HG03064 (cell line): ENCODE data around the gene NKX1-2.
A peak's percentile ranks its signal among the peaks of the same experiment; 100 is the strongest.

Experiments
- ATAC-seq: cut with Tn5 transposase; IDR thresholded peaks from one replicate; pipeline ENCODE4 v1.9.1; 2021; ENCODE audit warnings: low read depth; ENCODE audit not compliant: unreplicated experiment

The NKX1-2 gene

DNA sequence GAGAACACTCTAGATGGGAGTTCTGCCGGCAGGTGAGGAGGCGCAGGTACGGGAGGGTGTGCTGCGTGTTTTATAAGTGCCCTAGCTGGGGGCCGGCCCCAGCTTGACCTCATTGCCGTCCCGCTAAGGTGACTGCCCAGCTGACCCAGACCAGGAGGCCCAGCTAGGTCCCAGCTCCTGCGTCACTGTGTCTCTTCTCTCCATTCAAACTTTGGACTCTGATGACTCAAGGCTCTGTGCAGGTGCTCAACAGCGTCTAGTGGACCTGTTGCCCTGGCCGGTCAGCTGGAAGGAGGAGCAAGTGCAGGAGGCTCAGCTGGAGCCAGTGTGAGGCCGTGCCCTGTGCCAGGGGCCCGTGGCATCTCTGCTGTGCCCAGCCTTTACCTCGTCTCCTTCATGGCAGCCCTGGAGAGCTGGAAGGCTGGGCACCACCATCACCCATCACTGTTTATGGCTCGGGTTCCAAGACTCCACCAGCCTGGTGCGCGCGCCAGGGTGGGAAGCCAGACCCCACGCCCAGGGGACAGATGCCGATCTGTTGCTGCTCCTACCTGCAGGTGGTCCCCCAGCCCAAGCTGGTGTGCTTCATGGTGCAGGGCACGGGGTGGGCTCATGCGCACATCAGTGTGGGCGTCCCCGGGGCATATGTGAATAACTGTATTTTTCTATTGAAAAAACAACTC lies 26.3 kb upstream of the NKX1-2 start:
- ATAC-seq, result no peak

DNA sequence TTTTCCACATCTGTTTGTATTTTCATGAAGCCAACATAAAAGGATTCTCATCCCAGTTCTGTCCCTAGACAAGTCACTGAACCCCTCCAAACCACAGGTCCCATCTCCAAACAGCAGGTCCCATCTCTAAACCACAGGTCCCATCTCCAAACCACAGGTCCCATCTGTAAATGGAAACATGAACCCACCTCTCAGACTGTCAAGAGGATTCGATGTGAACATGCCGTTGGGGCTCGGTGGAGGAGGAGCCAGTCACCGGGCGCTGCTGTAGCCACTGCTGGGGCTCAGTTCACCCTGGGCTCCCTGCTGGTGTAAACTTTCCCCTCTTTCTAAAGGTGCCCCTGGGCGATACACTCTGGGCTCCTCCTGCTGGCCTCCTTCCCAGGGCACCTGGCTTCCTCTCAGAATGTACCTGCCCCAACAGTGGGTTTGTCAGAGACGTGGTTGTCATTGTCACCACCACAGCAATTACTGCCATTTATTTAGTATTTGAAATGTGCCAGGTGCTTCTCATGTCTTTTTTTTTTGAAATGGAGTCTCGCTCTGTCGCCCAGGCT lies 24.8 kb upstream of the NKX1-2 start:
- no peak for ATAC-seq

DNA sequence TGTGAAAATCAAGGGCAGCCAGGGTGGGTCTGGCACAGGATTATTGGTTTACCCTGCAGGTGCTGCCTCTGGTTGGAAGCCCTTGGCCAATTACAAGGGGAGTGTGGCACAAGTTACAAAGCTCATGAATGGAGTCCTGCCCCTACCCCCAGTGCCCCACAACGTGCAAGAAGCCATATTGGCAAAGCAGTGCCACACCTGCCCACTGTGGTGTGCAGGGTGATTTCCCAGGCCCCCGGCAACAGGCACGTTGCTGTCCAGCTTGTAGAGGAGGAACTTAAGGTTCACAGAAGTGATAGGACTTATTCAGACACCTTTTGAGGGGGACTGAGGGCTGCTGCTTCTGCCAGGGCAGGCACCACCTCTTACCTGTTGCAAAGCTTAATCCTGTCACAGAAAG lies 23.2 kb upstream of the NKX1-2 start:
- no peak for ATAC-seq

DNA sequence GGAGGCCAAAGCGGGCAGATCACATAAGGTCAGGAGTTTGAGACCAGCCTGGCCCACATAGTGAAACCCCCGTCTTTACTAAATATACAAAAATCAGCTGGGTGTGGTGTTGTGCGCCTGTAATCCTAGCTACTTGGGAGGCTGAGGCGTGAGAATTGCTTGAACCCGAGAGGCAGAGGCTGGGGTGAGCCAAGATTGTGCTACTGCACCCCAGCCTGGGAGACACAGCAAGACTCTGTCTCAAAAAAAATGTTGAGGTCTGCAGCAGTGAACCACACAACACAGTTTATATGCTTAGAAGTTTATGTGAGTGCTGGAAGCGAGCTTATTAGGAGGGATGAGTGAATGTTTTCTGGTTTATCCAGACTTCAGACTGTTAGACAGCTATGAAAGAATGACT lies 22.2 kb upstream of the NKX1-2 start:
- no peak for ATAC-seq

DNA sequence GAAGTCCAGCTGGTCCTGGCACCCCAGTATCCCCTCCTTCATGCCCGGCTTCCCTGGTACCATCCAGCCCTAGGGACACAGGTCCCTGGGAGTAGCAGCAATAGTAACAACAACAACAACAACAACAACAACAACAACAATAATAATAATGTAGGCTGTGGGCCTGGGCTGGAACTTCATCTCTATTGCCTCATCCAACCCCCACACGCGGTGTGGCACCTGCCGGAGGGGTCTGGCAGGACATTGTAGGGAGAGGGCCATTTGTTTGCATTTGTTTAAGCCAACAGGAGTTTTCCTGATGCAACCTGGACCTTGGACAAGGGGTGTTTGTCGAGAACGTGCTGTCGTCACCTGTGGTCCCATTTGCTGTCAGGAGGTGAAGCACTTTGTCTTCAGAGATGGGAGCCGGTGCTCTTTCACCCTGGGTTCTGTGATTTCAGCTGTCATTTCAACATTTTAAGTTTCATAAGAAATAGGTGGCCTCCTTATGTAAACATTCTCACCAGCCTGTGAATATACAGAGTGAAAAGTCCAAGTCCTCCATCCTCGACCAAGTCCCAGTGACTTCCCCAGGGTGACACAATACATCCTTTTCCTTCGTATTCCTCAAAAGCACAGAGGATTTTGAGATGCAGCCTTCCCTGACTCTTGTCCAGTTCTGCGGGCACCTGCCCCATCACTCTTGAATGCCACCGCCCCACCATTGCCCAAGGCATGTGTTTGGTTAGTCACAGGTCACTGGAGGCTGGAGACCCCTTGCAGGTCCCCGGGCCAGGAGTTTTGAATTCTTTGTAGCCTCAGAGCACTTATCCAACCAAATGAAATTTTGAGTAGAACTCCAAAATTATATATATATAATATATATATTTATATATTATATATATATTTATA lies 21.0 kb upstream of the NKX1-2 start:
- ATAC-seq, result no peak

DNA sequence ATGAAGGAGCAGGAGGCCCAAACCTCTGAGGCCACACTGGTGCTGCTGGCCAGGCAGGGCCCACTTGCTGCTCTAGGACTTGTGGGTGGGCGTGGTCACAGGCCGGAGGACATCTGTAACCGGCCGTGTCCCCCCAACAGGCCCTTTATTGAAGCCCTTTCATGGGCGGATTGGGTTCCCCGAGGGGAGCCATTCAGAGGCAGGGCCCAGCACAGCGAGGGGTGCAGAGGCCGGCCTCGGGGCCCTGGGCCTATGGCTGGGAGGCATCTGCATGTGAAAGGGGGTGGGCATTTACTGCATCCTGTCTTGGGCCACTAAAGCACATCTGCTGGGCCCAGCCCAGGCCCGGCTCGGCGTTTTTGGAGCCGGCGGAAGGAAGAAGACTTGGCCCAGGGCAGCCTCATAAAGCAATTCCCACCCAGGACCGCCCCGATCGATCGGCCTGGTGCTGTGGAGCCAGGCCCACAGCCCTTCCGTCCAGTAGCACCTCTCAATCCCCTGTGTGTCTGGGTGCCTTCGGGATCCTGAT lies 20.2 kb upstream of the NKX1-2 start:
- ATAC-seq, result no peak

DNA sequence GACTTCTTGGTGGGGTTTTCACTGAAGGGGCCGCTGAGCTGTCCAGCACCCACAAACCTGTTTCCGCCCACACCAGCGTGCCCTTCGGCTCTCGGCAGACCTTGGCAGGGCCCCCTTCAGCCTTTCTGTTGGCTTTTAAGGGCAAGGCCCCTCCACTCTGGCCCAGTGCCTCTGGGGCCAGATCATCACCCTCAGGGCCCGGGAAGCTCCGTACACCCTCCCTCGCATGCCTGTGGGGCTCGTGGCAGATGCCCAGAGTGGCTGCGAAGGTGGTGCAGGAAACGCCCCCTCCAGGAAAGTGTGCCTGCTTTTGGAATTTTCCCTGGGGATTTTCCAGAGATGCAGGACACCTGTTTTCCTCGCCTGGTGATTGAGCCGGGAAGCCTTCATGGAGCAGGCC lies 18.8 kb upstream of the NKX1-2 start:
- ATAC-seq, result no peak

DNA sequence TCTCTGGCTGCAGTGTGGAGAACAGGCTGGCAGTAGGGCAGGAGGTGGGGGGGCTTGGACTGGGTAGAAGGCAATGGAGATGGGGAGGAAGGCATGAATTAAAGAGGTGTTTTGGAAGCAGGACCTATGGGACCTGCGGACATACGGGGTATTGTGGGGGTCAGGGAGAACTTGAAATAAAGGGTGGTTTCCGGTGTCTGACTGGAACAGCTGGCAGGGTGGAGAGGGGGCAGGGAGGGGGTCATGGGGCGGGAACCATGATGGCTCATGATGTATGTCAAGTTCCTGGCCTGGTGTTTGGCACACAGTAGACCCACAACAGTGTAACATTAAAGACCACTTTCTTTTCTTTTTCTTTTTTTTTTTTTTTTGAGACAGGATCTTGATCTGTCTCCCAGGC lies 17.3 kb upstream of the NKX1-2 start:
- ATAC-seq, result no peak

DNA sequence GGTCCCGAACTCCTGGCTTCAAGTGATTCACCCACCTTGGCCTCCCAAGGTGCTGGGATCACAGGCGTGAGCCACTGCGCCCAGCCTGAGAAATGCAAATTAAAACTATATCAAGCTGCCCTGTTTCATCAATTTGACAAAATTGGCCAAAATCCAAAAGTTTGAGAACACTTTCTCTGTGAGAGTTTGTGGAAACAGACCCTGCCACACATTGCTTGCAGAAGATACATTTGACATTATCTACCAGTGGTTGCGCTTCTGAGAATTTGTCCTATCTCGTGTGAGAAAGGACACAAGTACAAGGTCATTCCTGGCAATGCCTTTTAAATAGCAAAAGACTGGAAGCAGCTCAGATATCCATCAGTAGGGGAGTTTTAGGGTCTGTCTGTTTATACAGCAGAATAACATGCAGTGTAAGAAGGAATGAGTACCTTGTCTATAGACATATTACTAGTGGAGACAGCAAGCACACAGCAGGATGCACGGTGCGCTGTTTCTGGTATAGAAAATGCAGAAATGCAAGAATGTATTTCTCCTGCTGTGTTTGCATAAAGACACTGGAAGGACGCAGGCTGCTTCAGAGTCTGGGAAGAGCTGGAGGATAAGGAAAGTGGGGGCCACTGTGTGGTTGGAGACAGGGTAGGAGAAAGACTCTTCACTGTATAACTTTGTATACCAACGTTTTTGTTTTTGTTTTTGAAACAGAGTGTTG lies 16.1 kb upstream of the NKX1-2 start:
- no peak for ATAC-seq

DNA sequence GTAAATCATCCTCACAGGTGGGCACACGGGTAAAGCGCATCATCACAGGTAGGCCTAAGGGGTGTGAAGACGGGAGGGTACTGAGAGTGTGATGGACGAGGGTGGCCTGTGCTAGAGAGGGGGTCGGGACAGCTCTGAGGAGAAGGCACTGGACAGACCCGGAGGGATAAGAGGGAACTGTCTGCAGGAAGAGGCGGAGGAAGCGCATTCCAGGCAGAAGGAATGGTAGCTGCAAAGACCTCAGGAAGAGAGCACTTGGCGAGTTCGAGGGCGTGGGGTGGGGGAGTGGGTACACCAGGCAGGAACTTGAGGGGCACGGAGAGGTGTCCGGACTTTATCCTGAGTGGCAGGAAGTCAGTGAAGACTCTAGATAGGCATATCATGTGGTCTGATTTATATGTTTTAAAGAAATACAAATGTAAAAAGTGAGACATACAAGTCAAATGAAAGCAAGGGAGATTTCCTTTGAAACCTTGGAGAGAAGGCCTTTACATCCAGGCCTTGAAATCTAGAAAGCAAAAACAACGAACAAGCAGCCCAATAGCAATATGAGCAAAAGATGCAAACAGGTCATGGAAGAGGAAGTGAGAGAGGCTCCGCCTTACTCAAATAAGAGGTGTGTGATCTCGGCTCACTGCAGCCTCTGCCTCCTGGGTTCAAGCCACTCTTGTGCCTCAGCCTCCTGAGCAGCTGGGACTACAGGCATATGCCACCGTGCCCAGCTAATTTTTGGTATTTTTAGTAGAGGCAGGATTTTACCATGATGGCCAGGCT lies 15.4 kb upstream of the NKX1-2 start:
- no peak for ATAC-seq

DNA sequence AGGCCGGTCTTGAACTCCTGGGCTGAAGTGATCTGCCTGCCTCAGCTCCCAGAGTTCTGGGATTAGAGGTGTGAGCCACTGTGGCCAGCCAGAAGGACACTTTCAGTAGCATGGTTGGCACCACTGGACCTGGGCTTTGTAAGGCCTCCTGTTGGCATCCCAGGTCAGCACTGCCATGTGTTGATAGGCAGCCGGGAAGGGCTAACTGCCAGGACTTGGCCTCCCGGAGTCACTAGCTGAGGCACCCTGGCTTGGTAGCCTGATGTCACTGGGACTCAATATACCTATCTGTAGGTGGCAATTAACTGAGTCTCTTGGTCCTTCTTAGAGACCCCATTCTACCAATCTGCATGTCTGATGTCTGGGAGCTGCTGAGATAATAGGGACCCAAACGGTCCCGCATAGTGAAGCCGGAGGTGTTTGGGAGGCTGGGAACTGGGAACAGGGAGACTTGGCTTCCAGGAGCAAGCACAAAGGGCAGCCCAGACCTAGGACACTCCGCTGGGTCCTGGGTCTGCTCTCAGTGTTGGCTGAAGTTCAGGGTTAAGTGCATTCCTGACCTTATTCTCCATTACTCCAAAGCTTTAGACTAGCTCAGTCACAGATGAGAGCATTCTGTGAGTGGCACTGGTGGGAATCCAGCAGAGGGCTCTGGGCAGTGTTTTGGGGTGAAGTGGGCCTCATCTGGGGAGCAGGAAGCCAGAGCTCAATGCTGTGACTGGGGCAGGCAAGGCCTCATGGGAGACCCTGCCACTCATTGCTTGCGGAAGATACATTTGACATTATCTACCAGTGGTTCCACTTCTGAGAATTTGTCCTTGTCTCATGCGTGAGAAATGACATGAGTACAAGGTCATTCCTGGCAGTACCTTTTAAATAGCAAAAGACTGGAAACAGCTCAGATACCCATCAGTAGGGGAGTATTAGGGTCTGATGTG lies 14.5 kb upstream of the NKX1-2 start:
- no peak for ATAC-seq

DNA sequence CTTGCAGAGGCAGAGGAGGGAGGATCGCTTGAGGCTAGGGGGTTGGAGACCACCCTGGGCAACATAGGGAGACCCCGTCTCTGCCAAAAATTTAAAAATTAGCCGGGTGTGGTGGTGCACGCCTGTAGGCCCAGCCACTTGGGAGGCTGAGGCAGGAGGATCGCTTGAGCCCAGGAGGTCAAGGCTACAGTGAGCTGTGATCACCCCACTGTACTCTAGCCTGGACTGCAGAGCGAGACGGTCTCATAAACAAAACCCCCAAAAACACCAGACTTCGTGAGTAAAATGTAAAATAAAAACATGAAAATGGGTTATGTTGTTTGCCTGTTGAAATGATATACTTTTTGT lies 12.5 kb upstream of the NKX1-2 start:
- no peak for ATAC-seq

DNA sequence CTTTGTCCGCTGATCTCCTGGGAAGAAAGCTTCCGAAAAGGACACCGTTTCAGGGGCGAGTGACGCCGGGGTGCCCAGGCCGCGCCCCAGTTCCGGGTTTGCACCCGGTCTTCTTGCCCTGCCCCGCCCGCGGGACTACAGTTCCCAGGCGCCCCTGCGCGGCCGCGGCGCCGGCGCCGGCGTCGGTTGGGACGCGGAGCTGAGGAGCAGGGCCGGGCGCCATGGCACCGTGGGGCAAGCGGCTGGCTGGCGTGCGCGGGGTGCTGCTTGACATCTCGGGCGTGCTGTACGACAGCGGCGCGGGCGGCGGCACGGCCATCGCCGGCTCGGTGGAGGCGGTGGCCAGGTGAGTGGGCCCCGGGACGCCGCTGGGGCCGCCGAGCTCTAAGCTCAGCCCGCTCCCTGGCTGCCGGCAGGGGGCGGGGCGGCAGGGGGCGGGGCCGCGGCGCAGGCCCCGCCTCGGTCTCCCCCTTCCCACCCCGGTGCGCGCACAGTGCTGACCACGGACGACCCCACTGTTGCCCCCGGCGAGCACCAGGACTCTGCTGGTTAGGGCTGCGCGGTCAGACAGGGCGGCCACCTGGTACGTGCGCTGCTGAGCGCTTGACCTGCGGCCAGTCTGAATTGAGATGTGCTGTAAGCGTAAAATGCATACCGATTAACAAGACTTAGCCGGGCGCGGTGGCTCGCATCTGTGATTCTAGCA lies 12.0 kb upstream of the NKX1-2 start, which contains the start of gene LHPP:
Gene LHPP, plus strand, starts transcription at position 182 of the 706 bp plus-strand sequence. Its CDS starts 40 bp downstream, at position 222.
- peak; percentile 97 for ATAC-seq

DNA sequence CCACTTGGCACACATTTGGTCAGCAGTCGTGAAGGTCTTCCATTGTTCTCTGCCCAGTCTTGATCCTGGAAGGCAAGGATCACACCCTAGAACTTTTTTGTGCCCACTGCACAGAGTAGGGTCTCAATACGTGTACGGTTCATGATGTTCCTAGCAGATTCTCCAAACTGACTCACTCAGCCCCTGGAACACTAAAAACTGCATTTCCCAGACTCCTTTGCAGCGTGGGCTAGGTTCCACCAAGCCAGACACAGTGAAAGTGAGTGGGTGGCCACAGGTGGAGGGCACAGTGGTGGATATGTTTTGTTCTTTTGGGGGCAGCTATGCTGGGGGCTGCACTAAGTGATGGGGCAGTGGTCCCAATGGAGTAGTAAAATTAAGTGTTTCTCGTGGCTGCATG lies 10.3 kb upstream of the NKX1-2 start:
- ATAC-seq, result no peak

DNA sequence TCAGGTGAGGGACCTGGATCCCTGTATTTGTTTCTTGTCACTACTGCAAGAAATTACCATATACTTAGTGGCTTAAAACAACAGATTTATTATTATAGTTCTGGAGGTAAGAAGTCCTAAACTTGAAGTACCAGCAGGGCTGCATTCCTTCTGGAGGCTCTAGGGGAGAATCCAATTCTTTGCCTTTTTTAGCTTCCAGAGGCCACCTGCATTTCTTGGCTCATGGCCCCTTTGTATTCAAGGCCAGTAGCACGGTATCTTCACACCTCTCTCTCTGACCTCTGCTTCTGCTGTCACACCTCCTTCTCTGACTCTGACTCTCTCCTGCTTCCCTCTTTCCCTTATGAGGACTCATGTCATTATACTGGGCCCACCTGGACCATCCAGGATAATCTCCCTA lies 9.6 kb upstream of the NKX1-2 start:
- ATAC-seq, result no peak

DNA sequence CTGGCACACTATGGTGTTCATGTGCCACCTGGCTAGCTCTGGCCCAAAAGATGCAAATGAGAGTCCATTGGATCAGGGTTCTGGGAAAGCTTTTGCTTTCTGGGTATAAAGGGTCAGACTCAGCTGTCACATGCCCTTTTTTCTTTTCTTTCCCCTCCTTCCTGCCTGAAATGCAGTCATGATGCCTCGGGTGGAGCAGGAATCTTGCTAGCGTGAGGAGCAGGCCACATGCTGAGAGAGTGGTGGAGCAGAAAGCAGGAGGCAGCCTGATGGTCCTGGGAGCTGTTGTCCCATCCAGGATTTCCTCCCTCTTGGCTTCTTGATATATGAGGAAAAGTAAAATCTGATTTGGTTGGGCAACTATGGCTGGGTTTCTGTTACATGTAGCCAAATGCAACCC lies 9.1 kb upstream of the NKX1-2 start:
- no peak for ATAC-seq

DNA sequence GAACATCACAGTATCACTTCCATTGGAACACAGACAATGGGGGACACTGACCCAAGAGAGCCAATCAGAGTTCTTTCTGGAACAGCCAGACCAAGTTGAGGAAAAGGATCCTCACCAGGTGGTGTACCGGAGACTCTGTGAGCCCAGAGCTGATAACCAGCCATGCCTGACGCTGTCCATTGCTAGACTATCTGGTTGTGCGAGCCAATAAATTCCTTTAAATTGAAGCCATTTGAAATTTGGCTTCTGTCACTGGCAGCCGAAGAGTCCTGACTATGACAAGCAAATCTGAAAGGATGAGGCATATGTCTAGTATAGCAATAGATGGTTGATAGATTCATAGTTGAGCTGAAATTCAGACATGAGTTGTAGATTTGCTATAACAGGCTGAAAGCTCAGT lies 8.6 kb upstream of the NKX1-2 start:
- no peak for ATAC-seq

DNA sequence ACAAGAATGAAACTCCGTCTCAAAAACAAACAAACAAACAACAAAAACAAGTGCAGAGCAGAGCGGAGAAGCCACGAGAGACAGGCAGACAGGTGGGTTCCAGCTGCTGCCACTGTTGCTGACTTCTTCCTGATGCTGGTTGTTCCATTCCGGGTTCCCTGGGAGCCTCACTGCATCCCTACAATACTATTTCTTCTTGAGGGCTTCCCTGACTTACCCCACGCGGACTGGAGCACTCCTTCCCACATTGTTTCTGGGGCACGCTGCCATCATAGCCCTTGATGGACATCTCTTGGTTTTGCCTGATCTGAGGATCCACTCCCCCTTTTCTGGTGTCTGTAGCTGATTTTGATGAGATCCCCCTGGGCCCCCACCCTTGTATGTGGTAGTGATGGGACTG lies 5.6 kb upstream of the NKX1-2 start:
- ATAC-seq, result no peak
